Activated CD4-positive, alpha-beta T cell treated with anti-CD3 and anti-CD28 coated beads, Interleukin-2, Interleukin-6, amounts not matched to agents 100 ng/mL and 50 ng/mL, durations not matched to agents 16 hours and 8 hours (primary cell): ENCODE data around the gene CCNL2.

Experiments used
- DNase-seq: peaks from one replicate; pipeline ENCODE4 v3.0.0-alpha.2; 2020

Gene CCNL2

DNA sequence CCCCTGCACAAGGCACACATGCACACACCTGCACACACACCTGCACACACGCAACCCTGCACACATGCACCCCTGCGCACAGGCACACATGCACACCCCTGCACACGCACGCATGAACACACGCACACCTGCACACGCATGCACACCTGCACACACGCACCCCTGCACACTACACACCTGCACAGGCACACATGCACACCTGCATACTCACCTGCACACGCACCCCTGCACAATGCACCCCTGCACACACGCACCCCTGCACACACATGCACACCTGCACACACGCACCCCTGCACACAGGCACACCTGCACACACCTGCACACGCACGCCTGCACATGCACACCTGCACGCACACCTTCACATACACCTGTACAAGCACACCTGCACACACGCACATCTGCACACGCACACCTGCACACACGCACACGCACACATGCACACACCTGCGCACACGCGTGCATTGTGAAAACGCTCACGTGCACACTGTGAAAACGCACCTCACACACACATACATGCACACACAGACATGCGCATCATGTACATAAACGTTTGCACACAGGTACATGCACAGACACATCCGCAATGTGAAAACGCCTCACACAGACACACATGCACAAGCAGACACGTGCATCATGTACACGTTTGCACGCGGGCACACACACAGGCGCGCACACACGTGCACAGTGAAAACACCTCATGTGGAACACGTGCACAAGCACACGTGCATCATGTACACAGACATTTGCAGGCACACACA, 58.2 kb downstream of the CCNL2 start:
- DNase-seq = no peak

- DNase-seq = no peak
Measured at GRCh38 chr1:1340185-1340584, 59.0 kb downstream of the CCNL2 start.

DNA sequence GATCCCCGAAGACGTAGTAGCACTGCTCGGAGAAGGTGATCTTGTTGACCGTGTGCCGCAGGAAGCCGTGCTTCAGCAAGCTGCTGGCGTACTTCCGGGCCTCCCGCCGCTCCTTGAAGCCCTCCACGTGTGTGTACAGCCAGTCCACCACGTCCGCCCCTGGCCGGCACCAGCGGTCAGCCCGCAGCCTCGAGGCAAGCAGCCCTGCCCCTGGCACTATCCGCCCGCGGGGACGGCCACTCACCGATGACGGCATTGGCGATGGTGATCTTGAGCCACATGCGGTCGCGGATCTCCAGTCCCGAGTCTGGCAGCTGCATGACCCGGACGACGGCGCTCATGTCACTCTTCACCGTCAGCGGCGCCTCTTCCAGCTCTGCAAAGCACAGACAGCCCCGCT, 60.9 kb downstream of the CCNL2 start:
- DNase-seq = no peak

DNA sequence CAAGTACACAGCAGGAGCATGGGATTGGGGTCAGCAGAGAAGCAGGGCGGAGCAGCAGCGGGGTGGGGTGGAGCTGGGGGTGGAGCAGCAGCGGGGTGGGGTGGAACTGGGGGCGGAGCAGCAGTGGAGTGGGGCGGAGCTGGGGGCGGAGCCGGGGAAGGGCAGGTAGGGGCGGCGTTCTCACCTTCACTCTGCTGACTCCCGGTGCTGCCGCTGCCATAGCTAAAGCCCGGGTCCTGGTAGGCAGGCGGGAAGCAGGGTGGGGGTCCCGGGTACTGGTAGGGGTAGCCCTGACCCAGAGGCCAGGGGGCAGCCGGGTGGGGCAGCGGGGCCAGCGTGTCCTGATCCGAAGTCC, 61.4 kb downstream of the CCNL2 start:
- DNase-seq = peak; percentile 62

DNA sequence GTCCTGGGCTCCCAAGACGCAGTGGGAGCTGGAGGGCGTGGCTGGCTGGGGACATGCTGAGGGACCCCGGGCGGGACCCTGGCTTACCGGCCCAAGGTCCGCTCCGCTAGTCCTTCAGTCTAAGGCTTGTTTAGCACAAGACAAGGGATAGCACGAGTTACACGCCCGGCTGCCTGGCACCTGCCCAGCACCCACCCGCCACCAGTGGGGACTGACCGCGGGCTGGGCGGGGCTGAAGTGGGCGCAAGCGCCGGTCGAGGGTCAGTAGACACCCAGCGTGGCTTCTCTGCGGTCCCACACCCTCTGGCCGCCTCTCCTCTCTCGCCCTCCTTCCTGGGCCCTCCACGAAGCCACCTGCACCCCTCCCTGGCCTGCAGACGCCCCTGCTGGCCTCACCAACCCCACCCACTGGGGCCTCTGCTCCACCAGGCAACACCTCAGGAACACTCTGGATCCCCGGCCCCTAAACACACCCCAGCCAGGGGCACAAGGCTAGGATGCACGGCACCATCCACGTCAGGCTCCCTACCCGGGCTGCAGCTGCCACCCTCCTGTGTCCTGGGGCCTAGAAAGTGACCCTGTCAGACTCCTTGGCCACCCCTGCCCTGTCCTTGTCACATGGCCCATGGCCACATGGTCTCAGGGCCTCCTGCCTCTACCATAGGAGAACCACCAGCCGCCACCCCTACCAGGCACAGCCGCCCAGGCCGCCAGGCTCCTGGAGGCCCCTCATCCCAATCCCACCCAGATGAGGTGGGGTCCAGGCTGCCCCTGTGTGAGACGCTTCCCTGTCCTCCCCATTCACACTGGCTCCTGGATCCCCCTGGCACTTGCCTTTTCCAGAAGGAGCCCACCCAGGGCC, 62.0 kb downstream of the CCNL2 start:
- no peak for DNase-seq

GRCh38 chr1:1336446-1336845, 62.7 kb downstream of the CCNL2 start:
- DNase-seq = no peak

DNA sequence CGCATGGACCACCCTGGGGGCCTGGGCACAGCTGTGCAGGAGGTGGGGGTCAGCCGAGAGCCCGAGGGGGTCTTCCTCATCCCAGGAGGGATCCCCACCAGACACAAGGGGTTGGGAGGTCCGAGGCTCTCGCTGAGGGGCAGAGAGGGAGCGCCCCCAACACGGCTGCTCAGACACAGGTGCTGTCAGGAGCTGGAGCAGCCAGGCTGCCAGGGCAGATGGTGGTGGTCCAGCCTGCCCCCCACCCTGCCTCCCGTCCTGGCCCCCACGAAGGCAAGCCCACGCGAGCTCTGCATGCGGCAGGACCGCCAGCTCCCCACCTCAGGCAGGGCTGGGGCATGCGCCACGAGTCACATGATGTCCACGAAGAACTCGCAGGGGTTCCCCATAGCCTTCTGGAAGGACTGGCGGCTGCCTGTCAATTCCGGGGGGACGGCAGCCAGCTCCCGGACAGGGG, 63.3 kb downstream of the CCNL2 start:
- no peak for DNase-seq
